Measurements from ENCODE around the gene LEFTY2. TPM values are rescaled to one million over a fixed set of nuclear protein-coding genes. Genes with fewer than 3 reads are reported as not detected.

LEFTY2 gene
- total and polyA plus RNA-seq, 2 donors (not counting 1 experiment from before 2014, with no cell fraction given) = 0.21 TPM; not detected in 1

DNA sequence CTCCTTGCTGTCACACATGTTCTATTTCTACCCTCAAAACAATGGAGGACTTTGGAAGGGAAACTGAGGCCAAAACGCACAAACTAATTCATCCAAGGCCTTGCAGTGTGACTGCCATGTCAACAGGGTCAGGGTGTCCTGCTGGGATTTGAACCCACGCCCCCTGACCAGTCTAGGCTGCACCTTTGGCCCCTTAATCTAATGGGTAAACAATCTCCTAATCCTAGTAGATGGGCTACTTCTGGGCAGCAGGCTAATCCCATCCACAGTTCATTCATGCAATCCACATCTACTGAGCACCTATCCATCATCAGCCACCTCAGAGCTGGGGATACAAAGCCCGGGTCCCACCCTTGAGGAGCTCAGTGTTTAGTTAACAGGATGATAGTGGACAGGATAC lies 17.0 kb upstream of the LEFTY2 start:
- Histone ChIP-seq H3K9ac (ENCODE audit: low read length) (no peak overlapping the region), H3K4me1 (ENCODE audit: control insufficient read depth in 2 of 2, insufficient read depth in 2 of 2, low read length in 2 of 2) (peaks cover 0 to 5% of the 10 kb centered on the region in 2 donors), H3K79me2 (ENCODE audit: control insufficient read depth, insufficient read depth, low read length) (no peaks in the 10 kb centered on the region), H3K36me3 (replicated peaks in 1 of 2; ENCODE audit: control extremely low read depth in 1 of 2, control insufficient read depth in 1 of 2, extremely low read depth in 1 of 2, insufficient read depth in 2 of 2, low read length in 1 of 2) (no peaks in the 10 kb centered on the region), H4K20me1 (ENCODE audit: control insufficient read depth, insufficient read depth, low read length, poor library complexity, severe bottlenecking) (no peaks in the 10 kb centered on the region), H3K27ac (ENCODE audit: low read length in 2 of 2) (no peak overlapping the region), H3K4me3 (ENCODE audit: control extremely low read depth in 1 of 5, extremely low read depth in 1 of 5, insufficient read depth in 1 of 5, low read depth in 2 of 5, low read length in 4 of 5) (no peak overlapping the region), H3K4me2 (replicated peaks; ENCODE audit: low read depth, low read length, poor library complexity, severe bottlenecking) (no peak overlapping the region), H3K9me3 (ENCODE audit: control extremely low read depth in 1 of 3, control insufficient read depth in 2 of 3, insufficient read depth in 1 of 3, low read length in 2 of 3) (no peaks in the 10 kb centered on the region), H3K27me3 (replicated peaks in 1 of 4; ENCODE audit: control extremely low read depth in 1 of 4, control insufficient read depth in 3 of 4, insufficient read depth in 4 of 4, low read length in 3 of 4) (peaks cover 0 to 14% (median 2%) of the 10 kb centered on the region in 4 experiments), H2AFZ (ENCODE audit: insufficient read depth, low read depth, low read length, poor library complexity, severe bottlenecking) (no peak overlapping the region)
- POLR2A ChIA-PET = no interaction called here
- Mint-ChIP-seq H3K27ac (no peak overlapping the region), H3K4me3 (no peak overlapping the region), H3K27me3 (peaks cover 13% of the 10 kb centered on the region), H3K4me1 (peaks cover 2% of the 10 kb centered on the region), H3K9me3 (ENCODE audit: insufficient read depth) (no peaks in the 10 kb centered on the region)
- CTCF ChIA-PET = interaction anchor here (1.1 kb wide), 1 partner anchor 180 kb away, joined by 4 read pairs; the partner anchor contains the start of gene SRP9
- WGBS (ENCODE audit: insufficient coverage) = 100% methylated on average over 2 of the region's 3 CpGs
- ATAC-seq (ENCODE audit: low read depth) (no peak), DNase-seq (no peak)
- TF ChIP-seq CTCF (IDR thresholded peaks at IDR 0.05) = no peak
- TF ChIP-seq EZH2 (IDR thresholded peaks at IDR 0.05; ENCODE audit: borderline replicate concordance, insufficient read depth, low read depth, low read length, poor library complexity, severe bottlenecking) = no peak
- intact Hi-C loops (cut with micrococcal nuclease) = no loop called here

- ChIA-PET CTCF (no interaction called here), POLR2A (no interaction called here)
- DNase-seq (no peak), ATAC-seq (ENCODE audit: low read depth) (no peak)
- Histone ChIP-seq H4K20me1 (ENCODE audit: control insufficient read depth, insufficient read depth, low read length, poor library complexity, severe bottlenecking) (no peaks in the 10 kb centered on the region), H3K4me2 (replicated peaks; ENCODE audit: low read depth, low read length, poor library complexity, severe bottlenecking) (no peak overlapping the region), H3K9me3 (ENCODE audit: control extremely low read depth in 1 of 3, control insufficient read depth in 2 of 3, insufficient read depth in 1 of 3, low read length in 2 of 3) (no peaks in the 10 kb centered on the region), H3K4me1 (ENCODE audit: control insufficient read depth in 2 of 2, insufficient read depth in 2 of 2, low read length in 2 of 2) (no peaks in the 10 kb centered on the region), H3K27me3 (replicated peaks in 1 of 4; ENCODE audit: control extremely low read depth in 1 of 4, control insufficient read depth in 3 of 4, insufficient read depth in 4 of 4, low read length in 3 of 4) (peaks cover 0 to 21% (median 6%) of the 10 kb centered on the region in 4 experiments), H3K36me3 (replicated peaks in 1 of 2; ENCODE audit: control extremely low read depth in 1 of 2, control insufficient read depth in 1 of 2, extremely low read depth in 1 of 2, insufficient read depth in 2 of 2, low read length in 1 of 2) (no peaks in the 10 kb centered on the region), H3K9ac (ENCODE audit: low read length) (no peak overlapping the region), H3K79me2 (ENCODE audit: control insufficient read depth, insufficient read depth, low read length) (no peaks in the 10 kb centered on the region), H3K27ac (ENCODE audit: low read length in 2 of 2) (no peak overlapping the region), H3K4me3 (ENCODE audit: control extremely low read depth in 1 of 5, extremely low read depth in 1 of 5, insufficient read depth in 1 of 5, low read depth in 2 of 5, low read length in 4 of 5) (no peak overlapping the region), H2AFZ (ENCODE audit: insufficient read depth, low read depth, low read length, poor library complexity, severe bottlenecking) (no peak overlapping the region)
- TF ChIP-seq EZH2 (IDR thresholded peaks at IDR 0.05; ENCODE audit: borderline replicate concordance, insufficient read depth, low read depth, low read length, poor library complexity, severe bottlenecking) (no peak), CTCF (IDR thresholded peaks at IDR 0.05) (no peak)
- no peaks in the 10 kb centered on the region for H3K4me1 Mint-ChIP-seq
- peaks cover 32% of the 10 kb centered on the region for H3K27me3 Mint-ChIP-seq
- H3K27ac Mint-ChIP-seq = no peak overlapping the region
- intact Hi-C loops (cut with micrococcal nuclease) = no loop called here
- H3K4me3 Mint-ChIP-seq = no peak overlapping the region
- WGBS (ENCODE audit: insufficient coverage) = no CpG with 5 or more reads among the region's 1 CpG
- no peaks in the 10 kb centered on the region for H3K9me3 Mint-ChIP-seq (ENCODE audit: insufficient read depth)
Observed at GRCh38 chr1:225954753-225955152, 13.7 kb upstream of the LEFTY2 start.
